Neural crest cell (in vitro differentiated cells): ENCODE data around the gene AGPAT3. TPM values are rescaled to one million over a fixed set of nuclear protein-coding genes. Genes with fewer than 3 reads are reported as not detected.

ENCODE experiments used
- DNase-seq: peaks from one replicate; pipeline ENCODE4 v3.0.0; 2021; ENCODE audit warnings: low read depth, mixed read lengths, low spot score
- H3K27ac Mint-ChIP-seq: one replicate; pipeline ENCODE4 v1.8.0; 2021; ENCODE audit warnings: mild to moderate bottlenecking, mixed read lengths; ENCODE audit not compliant: unreplicated experiment
- H3K27me3 Mint-ChIP-seq: 2 replicates; pipeline ENCODE4 v1.8.0; 2021; ENCODE audit warnings: low read depth, mild to moderate bottlenecking, mixed read lengths
- H3K36me3 Mint-ChIP-seq: 2 replicates; pipeline ENCODE4 v1.8.0; 2021; ENCODE audit warnings: low read depth, mild to moderate bottlenecking, mixed read lengths
- H3K4me1 Mint-ChIP-seq: 2 replicates; pipeline ENCODE4 v1.8.0; 2021; ENCODE audit warnings: mixed read lengths
- H3K4me3 Mint-ChIP-seq: one replicate; pipeline ENCODE4 v1.8.0; 2021; ENCODE audit warnings: mild to moderate bottlenecking, mixed read lengths
- H3K9me3 Mint-ChIP-seq: 2 replicates; pipeline ENCODE4 v1.8.0; 2021; ENCODE audit warnings: mixed read lengths
- total RNA-seq: library from RNA; stranded (reverse); gene quantifications from 2 replicates; pipeline ENCODE4 v1.2.1, GENCODE V29; 2021
- TF ChIP-seq, protein P1 (sequence below): fragments of 200-600 bp; sonication (generic); conservative IDR thresholded peaks from 2 replicates; pipeline ENCODE4 v1.5.0; 2021; ENCODE audit warnings: antibody characterized with exemption, mild to moderate bottlenecking

AGPAT3 gene
- total RNA-seq, 1 donor from 2014 or later: 37.3 TPM

DNA sequence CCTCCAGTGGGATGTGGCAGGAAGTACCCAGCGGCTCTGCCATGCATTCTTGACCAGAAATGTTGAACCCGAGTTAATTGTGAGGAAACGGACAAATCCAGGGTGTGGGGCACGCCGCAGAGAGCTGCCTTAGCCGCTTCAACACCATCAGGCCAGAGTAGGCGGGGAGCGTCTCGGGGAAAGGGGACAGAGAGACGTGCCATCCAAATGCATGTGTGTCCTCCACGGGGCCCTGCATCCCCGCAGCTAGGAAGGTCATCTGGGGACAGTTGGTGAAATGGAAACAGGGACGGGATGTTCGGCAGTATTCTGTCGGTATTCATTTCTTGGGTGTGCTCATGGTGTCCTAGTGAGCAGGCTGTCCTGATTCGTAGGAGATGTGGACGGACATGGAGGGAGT, 88.0 kb downstream of the AGPAT3 start:
- TF ChIP-seq, protein P1, sequence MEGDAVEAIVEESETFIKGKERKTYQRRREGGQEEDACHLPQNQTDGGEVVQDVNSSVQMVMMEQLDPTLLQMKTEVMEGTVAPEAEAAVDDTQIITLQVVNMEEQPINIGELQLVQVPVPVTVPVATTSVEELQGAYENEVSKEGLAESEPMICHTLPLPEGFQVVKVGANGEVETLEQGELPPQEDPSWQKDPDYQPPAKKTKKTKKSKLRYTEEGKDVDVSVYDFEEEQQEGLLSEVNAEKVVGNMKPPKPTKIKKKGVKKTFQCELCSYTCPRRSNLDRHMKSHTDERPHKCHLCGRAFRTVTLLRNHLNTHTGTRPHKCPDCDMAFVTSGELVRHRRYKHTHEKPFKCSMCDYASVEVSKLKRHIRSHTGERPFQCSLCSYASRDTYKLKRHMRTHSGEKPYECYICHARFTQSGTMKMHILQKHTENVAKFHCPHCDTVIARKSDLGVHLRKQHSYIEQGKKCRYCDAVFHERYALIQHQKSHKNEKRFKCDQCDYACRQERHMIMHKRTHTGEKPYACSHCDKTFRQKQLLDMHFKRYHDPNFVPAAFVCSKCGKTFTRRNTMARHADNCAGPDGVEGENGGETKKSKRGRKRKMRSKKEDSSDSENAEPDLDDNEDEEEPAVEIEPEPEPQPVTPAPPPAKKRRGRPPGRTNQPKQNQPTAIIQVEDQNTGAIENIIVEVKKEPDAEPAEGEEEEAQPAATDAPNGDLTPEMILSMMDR: no peak
- Mint-ChIP-seq H3K4me1 (peaks cover 9% of the 10 kb centered on the region), H3K36me3 (peaks cover 6% of the 10 kb centered on the region), H3K4me3 (no peak overlapping the region), H3K9me3 (no peaks in the 10 kb centered on the region), H3K27me3 (no peaks in the 10 kb centered on the region), H3K27ac (peak overlapping the region; percentile 50)
- no peak for DNase-seq

DNA sequence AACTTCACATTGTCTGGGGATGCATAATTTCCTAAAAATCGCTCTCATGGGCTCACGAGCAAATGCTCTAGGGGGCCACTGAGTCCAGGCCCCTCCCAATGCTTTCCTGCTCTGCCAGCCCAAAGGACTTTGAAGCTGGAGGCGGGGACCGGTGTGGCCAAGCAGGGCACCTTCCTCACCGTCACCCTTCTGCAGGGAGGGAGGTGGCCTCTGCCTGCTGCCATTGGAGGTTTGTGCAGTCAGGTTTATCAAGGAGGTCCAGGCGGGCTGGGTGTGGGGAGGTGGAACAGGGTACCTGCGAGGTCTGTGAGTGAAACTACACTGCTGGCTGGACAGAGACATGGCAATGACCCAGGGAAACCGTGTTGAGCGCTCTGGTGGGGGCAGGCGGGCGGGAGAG, 89.0 kb downstream of the AGPAT3 start:
- Mint-ChIP-seq H3K9me3 (no peaks in the 10 kb centered on the region), H3K27me3 (no peaks in the 10 kb centered on the region), H3K27ac (no peak overlapping the region), H3K4me1 (peaks cover 9% of the 10 kb centered on the region), H3K36me3 (peaks cover under 1% of the 10 kb centered on the region), H3K4me3 (no peak overlapping the region)
- no peak for DNase-seq
- TF ChIP-seq, protein P1: no peak

DNA sequence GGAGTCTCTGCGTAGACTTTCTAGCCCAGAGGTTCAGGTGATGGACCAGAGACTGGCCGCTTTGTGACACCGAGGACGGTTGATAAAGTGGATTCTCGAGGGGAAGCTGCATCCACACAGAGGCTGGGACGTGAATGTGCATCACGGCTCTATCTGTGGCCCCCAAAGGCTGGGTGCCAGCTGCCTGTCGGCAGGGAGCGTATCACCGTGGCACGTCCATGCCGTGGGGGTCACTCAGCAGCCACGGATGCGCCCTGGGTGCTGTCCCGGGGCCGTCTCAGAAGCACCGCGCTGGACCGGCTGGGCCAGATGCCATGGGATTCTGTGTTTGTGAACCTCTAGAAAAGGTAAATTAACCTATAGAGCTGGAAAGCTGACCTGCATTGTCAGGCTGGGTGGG, 89.9 kb downstream of the AGPAT3 start:
- H3K27me3 Mint-ChIP-seq: no peaks in the 10 kb centered on the region
- H3K4me3 Mint-ChIP-seq: no peak overlapping the region
- peaks cover 9% of the 10 kb centered on the region for H3K4me1 Mint-ChIP-seq
- no peaks in the 10 kb centered on the region for H3K9me3 Mint-ChIP-seq
- DNase-seq: no peak
- no peaks in the 10 kb centered on the region for H3K36me3 Mint-ChIP-seq
- TF ChIP-seq, protein P1: no peak
- no peak overlapping the region for H3K27ac Mint-ChIP-seq

DNA sequence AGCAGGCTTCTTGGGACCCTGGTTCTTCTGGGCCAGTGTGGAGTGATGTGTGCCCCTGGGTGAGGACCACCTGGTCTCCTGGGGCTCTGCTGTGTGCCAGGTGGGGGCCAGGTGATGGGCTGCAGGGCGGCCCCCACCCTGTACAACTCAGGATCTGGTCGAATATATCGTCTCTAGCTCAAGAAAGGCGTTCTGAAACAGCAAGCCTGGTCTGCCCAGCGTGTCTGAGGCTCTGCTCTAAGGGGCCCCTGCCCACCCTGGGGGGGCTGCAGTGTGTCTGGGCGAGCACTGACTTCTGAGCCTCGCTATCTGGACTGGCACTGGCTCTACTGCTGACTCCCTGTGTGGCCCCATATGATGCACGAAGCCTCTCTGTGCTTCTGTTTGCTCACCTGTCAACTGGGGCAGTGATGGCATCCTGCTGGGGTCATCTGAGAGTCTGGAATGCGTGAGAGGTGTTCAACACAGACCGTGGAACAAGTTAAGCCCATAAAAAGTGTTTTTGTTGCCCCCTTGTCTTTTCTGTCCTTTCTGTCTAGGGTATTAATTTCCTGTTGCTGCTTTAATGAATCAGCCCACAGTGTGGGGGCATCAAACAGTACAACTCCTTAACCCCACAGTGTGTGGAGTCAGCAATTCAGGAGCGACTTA, 91.1 kb downstream of the AGPAT3 start:
- H3K27ac Mint-ChIP-seq: no peak overlapping the region

DNA sequence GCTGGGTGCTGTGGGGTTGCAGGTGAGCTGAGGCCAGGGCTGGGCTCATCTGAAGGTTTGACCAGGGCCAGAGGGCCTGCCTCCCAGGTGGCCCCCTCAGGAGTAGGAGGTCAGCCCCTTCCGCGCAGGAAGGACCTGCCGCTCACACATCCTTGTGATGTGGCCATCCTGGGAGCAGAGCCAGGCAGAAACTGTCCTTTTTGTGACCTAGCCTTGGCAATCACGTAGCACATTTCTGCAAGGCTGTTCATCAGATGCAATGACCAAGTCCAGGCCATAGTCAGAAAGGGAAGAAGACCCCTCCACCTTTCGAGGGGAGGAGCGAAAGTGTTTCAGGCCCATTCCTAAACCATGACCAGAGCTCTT, 91.6 kb downstream of the AGPAT3 start:
- Mint-ChIP-seq H3K9me3 (no peaks in the 10 kb centered on the region), H3K27me3 (no peaks in the 10 kb centered on the region), H3K4me1 (peaks cover 8% of the 10 kb centered on the region), H3K4me3 (no peak overlapping the region), H3K36me3 (peaks cover 4% of the 10 kb centered on the region), H3K27ac (peak overlapping the region; percentile 81)
- no peak for DNase-seq
- TF ChIP-seq, protein P1: no peak

More for the DNA sequence above, 91.1 kb downstream of the AGPAT3 start:
- no peak for DNase-seq
- H3K9me3 Mint-ChIP-seq: no peaks in the 10 kb centered on the region
- H3K36me3 Mint-ChIP-seq: peaks cover 4% of the 10 kb centered on the region
- H3K4me1 Mint-ChIP-seq: peaks cover 9% of the 10 kb centered on the region
- H3K4me3 Mint-ChIP-seq: no peak overlapping the region
- H3K27me3 Mint-ChIP-seq: no peaks in the 10 kb centered on the region
- TF ChIP-seq, protein P1: no peak
